Tibial nerve (tissue), 4 donors: ENCODE data around the gene PRLH. TPM values are rescaled to one million over a fixed set of nuclear protein-coding genes. Genes with fewer than 3 reads are reported as not detected.

Experiments used
- DNase-seq, 2 donors: peaks; one replicate each; pipeline ENCODE4 v3.0.0-alpha.2; 2019; ENCODE audit warnings: low spot score in 2 of 2
- H3K27ac ChIP-seq, 4 donors: fragments of 200-600 bp; sonication (generic) in 3 of 4; one replicate each; pipeline ENCODE4 v1.5.1; 2017 to 2019; ENCODE audit warnings: mild to moderate bottlenecking in 1 of 4
- H3K27me3 ChIP-seq, 2 donors: fragments of 200-600 bp; sonication (generic) in 1 of 2; one replicate each; pipeline versions ENCODE4 v1.5.1 to v1.6.0; 2017 to 2019
- H3K36me3 ChIP-seq, 3 donors: fragments of 200-600 bp; sonication (generic); one replicate each; pipeline ENCODE4 v1.5.1; 2018 to 2019
- H3K4me1 ChIP-seq, 4 donors: fragments of 200-600 bp; sonication (generic) in 3 of 4; one replicate each; pipeline ENCODE4 v1.5.1; 2017 to 2019
- H3K4me3 ChIP-seq, 4 donors: fragments of 200-600 bp; sonication (generic) in 3 of 4; one replicate each; pipeline ENCODE4 v1.5.1; 2017 to 2019; ENCODE audit warnings: mild to moderate bottlenecking in 1 of 4, moderate library complexity in 1 of 4
- H3K9me3 ChIP-seq, 4 donors: fragments of 200-600 bp; sonication (generic) in 3 of 4; one replicate each; pipeline ENCODE4 v1.5.1; 2017 to 2019
- CTCF ChIP-seq, 5 experiments: fragments of 200-600 bp in 3 of 5; fragments of 450-650 bp in 2 of 5; sonication (generic) in 3 of 5; IDR thresholded peaks; one replicate each; pipeline ENCODE4 v1.5.1; 2016 to 2019; ENCODE audit warnings: antibody characterized with exemption in 5 of 5, mild to moderate bottlenecking in 3 of 5, moderate library complexity in 2 of 5
- EP300 ChIP-seq, 2 donors: sonication (generic); formaldehyde crosslinking; IDR thresholded peaks; one replicate each; pipeline ENCODE4 v1.6.1; 2017; ENCODE audit warnings: antibody characterized with exemption in 2 of 2, mild to moderate bottlenecking in 1 of 2
- POLR2A ChIP-seq, 2 donors: fragments of 450-650 bp; IDR thresholded peaks; one replicate each; pipeline ENCODE4 v1.6.1; 2017; ENCODE audit warnings: antibody characterized with exemption in 2 of 2, mild to moderate bottlenecking in 2 of 2, moderate library complexity in 2 of 2
- WGBS, 2 donors: methylation state at CpG; one replicate each; pipeline ENCODE4 v1.1.5; 2018; 5-methylcytosine and 5-hydroxymethylcytosine counted together
- total RNA-seq, 4 donors: library from RNA; depleted of rRNA; stranded (reverse); fragments of >200 nt; gene quantifications; one replicate each; pipeline ENCODE4 v1.1.0, GENCODE V29; 2016

The PRLH gene
- total RNA-seq, 4 donors from 2014 or later: not detected

GRCh38 chr2:237572742-237573101 is 6.3 kb downstream of the PRLH start:
- Histone ChIP-seq H3K36me3 (no peaks in the 10 kb centered on the region), H3K4me1 (peaks cover 0 to 11% (median 0%) of the 10 kb centered on the region in 4 donors), H3K27me3 (no peaks in the 10 kb centered on the region), H3K4me3 (no peak overlapping the region), H3K27ac (no peak overlapping the region), H3K9me3 (no peaks in the 10 kb centered on the region)
- TF ChIP-seq POLR2A (IDR thresholded peaks at IDR 0.05) (no peak), CTCF (IDR thresholded peaks at IDR 0.05) (no peak), EP300 (IDR thresholded peaks at IDR 0.05) (no peak)
- WGBS, 2 donors: 64 to 72% methylated on average over 4 of the region's 4 CpGs
- DNase-seq: no peak

GRCh38 chr2:237573721-237574415 is 7.5 kb downstream of the PRLH start:
- Histone ChIP-seq H3K27ac (no peak overlapping the region), H3K4me1 (peaks cover 0 to 11% (median 0%) of the 10 kb centered on the region in 4 donors), H3K4me3 (no peak overlapping the region), H3K9me3 (no peaks in the 10 kb centered on the region), H3K27me3 (no peaks in the 10 kb centered on the region), H3K36me3 (no peaks in the 10 kb centered on the region)
- 88 to 92% methylated on average over 8 of the region's 8 CpGs for WGBS, 2 donors
- no peak for DNase-seq
- TF ChIP-seq POLR2A (IDR thresholded peaks at IDR 0.05): no peak
- TF ChIP-seq CTCF (IDR thresholded peaks at IDR 0.05): no peak
- TF ChIP-seq EP300 (IDR thresholded peaks at IDR 0.05): no peak

GRCh38 chr2:237574467-237574866 is 8.1 kb downstream of the PRLH start:
- no peak for DNase-seq
- H3K27me3 ChIP-seq: no peaks in the 10 kb centered on the region
- no peaks in the 10 kb centered on the region for H3K36me3 ChIP-seq
- no peak for TF ChIP-seq EP300 (IDR thresholded peaks at IDR 0.05)
- TF ChIP-seq POLR2A (IDR thresholded peaks at IDR 0.05): no peak
- no peak for TF ChIP-seq CTCF (IDR thresholded peaks at IDR 0.05)
- WGBS, 2 donors: 92 to 94% methylated on average over 9 of the region's 9 CpGs
- peaks cover 0 to 11% (median 0%) of the 10 kb centered on the region in 4 donors for H3K4me1 ChIP-seq
- no peak overlapping the region for H3K4me3 ChIP-seq
- no peaks in the 10 kb centered on the region for H3K9me3 ChIP-seq
- H3K27ac ChIP-seq: no peak overlapping the region

GRCh38 chr2:237574894-237575868 is 8.8 kb downstream of the PRLH start:
- TF ChIP-seq CTCF (IDR thresholded peaks at IDR 0.05) (no peak), EP300 (IDR thresholded peaks at IDR 0.05) (no peak), POLR2A (IDR thresholded peaks at IDR 0.05) (no peak)
- H3K27ac ChIP-seq: no peak overlapping the region
- H3K9me3 ChIP-seq: no peaks in the 10 kb centered on the region
- H3K36me3 ChIP-seq: no peaks in the 10 kb centered on the region
- H3K27me3 ChIP-seq: no peaks in the 10 kb centered on the region
- 67 to 71% methylated on average over 21 to 23 of the region's 25 CpGs for WGBS, 2 donors
- no peak for DNase-seq
- H3K4me1 ChIP-seq: peaks cover 0 to 11% (median 0%) of the 10 kb centered on the region in 4 donors
- H3K4me3 ChIP-seq: no peak overlapping the region
